ENCODE data around the gene PROM1. TPM values are rescaled to one million over a fixed set of nuclear protein-coding genes. Genes with fewer than 3 reads are reported as not detected.

PROM1 gene
- total and polyA plus RNA-seq, 3 donors from 2014 or later = 24.5 to 32.9 (median 25.4) TPM

DNA sequence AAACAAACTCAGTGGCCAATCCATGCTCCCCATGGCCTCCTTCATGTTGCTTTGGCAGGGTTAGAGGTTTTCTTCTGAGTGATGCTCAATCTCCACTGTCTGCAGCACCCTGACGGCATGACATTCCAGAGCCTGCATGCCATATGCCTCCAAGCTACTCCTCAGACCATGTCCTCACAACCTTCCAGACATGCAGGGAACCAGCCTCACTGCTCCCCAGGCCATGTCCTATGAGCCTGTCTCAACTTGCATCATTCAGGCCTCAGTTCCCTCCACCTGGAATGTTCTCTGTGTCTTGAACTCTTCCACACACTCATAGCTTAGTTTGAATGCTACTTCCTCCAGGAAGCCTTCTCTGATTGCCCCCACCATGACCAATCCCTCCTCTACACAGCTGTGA, 18.8 kb downstream of the PROM1 start:
- H3K4me3 ChIP-seq = no peak overlapping the region
- DNase-seq = no peak
- no peaks in the 10 kb centered on the region for H3K27me3 ChIP-seq
- 83 to 100% methylated on average over 1 of the region's 1 CpG for WGBS, 2 donors
- no peak overlapping the region for H3K27ac ChIP-seq
- no peaks in the 10 kb centered on the region for H3K36me3 ChIP-seq (ENCODE audit: low read depth, missing control alignments)
- TF ChIP-seq POLR2A (IDR thresholded peaks at IDR 0.05) = no peak
- TF ChIP-seq, protein P1, sequence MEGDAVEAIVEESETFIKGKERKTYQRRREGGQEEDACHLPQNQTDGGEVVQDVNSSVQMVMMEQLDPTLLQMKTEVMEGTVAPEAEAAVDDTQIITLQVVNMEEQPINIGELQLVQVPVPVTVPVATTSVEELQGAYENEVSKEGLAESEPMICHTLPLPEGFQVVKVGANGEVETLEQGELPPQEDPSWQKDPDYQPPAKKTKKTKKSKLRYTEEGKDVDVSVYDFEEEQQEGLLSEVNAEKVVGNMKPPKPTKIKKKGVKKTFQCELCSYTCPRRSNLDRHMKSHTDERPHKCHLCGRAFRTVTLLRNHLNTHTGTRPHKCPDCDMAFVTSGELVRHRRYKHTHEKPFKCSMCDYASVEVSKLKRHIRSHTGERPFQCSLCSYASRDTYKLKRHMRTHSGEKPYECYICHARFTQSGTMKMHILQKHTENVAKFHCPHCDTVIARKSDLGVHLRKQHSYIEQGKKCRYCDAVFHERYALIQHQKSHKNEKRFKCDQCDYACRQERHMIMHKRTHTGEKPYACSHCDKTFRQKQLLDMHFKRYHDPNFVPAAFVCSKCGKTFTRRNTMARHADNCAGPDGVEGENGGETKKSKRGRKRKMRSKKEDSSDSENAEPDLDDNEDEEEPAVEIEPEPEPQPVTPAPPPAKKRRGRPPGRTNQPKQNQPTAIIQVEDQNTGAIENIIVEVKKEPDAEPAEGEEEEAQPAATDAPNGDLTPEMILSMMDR (IDR thresholded peaks at IDR 0.05) = no peak
- no peaks in the 10 kb centered on the region for H3K9me3 ChIP-seq
- intact Hi-C loops (cut with DNase I; ENCODE audit: low total_unique reads) = no loop called here
- H3K4me1 ChIP-seq = no peaks in the 10 kb centered on the region

DNA sequence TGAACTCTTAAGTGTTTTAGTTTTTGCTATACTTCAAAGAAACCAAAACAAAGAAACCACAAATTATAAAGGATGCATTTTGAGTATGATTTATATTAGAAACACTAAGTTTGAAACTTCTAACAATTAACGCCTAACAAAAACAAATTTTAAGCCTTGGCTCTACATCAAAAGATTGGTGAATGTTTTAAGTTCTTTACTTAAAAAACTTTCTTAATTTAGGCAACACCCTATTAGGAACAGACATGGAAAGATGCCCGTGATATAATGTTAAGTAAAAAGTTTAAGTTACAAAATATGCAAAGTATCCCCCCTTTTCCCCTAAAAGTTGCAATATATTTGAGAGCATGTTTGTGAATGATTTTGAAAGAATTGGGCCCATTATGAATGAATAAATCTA, 21.2 kb downstream of the PROM1 start:
- H3K4me1 ChIP-seq = no peaks in the 10 kb centered on the region
- WGBS, 2 donors = 88 to 89% methylated on average over 2 of the region's 2 CpGs
- H3K27ac ChIP-seq = no peak overlapping the region
- no peaks in the 10 kb centered on the region for H3K9me3 ChIP-seq
- no peak for DNase-seq
- TF ChIP-seq, protein P1 (IDR thresholded peaks at IDR 0.05) = no peak
- TF ChIP-seq POLR2A (IDR thresholded peaks at IDR 0.05) = no peak
- no peak overlapping the region for H3K4me3 ChIP-seq
- no peaks in the 10 kb centered on the region for H3K27me3 ChIP-seq
- no peaks in the 10 kb centered on the region for H3K36me3 ChIP-seq (ENCODE audit: low read depth, missing control alignments)
- intact Hi-C loops (cut with DNase I; ENCODE audit: low total_unique reads) = no loop called here

DNA sequence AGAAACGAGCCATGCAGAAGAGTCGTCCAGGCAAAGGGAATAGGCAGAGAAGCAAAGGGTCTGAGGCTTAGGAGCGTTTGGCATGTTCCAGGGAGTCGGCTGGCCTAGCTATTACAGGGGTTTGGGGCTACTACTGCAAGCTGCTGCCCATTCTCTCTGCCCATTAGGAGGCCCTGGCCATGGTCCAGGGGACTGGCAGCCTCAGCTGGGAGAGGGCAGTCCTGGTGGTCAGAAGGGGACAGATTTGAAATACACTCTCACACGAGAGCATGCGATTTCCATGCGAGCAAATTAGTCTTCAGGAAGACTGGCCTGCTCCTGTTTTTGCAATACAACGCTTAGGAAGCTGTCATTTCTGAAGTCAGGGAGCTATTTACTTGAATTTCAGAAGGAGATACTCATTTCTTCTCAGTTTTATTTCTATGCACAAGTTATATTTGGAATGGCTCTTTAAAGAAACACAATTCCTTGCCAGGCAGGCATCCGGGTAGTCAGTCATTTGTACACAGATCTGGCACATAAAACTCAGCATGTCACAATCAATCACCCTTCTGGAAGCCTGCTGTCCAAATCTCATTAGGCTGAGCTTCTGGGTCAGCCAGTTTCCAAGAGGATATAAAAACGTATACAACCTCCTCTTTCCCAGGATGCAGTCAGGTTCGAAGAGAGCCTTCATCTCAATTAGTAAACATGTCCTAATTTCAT, 27.0 kb downstream of the PROM1 start:
- H3K27me3 ChIP-seq = no peaks in the 10 kb centered on the region
- no peaks in the 10 kb centered on the region for H3K4me1 ChIP-seq
- TF ChIP-seq, protein P1 (IDR thresholded peaks at IDR 0.05) = no peak
- no peak for TF ChIP-seq POLR2A (IDR thresholded peaks at IDR 0.05)
- intact Hi-C loops (cut with DNase I; ENCODE audit: low total_unique reads) = no loop called here
- no peak overlapping the region for H3K4me3 ChIP-seq
- 77 to 78% methylated on average over 11 of the region's 11 CpGs for WGBS, 2 donors
- no peaks in the 10 kb centered on the region for H3K36me3 ChIP-seq (ENCODE audit: low read depth, missing control alignments)
- no peak overlapping the region for H3K27ac ChIP-seq
- no peaks in the 10 kb centered on the region for H3K9me3 ChIP-seq
- DNase-seq = no peak

DNA sequence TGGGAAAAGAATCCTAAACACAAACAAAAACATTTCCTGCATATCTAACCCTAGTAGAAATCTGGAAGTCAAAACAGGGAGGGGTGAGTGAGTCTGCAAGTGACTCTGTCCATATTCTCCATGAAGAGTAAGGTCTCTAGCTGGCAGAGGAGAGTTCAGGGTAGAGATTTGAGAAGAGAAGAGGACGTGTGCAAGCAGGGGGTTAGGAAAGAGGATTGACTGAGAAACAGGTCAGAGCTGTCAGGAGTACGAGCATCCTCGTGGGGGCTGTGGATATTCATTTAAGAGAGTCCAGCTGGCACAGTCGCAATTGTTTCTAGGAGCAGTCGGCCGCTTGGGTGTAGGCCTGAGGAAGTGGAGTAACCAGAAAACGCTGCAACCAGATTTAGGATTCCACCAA, 27.9 kb downstream of the PROM1 start:
- DNase-seq = no peak
- no peaks in the 10 kb centered on the region for H3K4me1 ChIP-seq
- H3K27ac ChIP-seq = no peak overlapping the region
- intact Hi-C loops (cut with DNase I; ENCODE audit: low total_unique reads) = no loop called here
- no peak overlapping the region for H3K4me3 ChIP-seq
- no peaks in the 10 kb centered on the region for H3K27me3 ChIP-seq
- no peaks in the 10 kb centered on the region for H3K9me3 ChIP-seq
- no peaks in the 10 kb centered on the region for H3K36me3 ChIP-seq (ENCODE audit: low read depth, missing control alignments)
- 35 to 51% methylated on average over 7 of the region's 7 CpGs for WGBS, 2 donors
- TF ChIP-seq POLR2A (IDR thresholded peaks at IDR 0.05) = no peak

DNA sequence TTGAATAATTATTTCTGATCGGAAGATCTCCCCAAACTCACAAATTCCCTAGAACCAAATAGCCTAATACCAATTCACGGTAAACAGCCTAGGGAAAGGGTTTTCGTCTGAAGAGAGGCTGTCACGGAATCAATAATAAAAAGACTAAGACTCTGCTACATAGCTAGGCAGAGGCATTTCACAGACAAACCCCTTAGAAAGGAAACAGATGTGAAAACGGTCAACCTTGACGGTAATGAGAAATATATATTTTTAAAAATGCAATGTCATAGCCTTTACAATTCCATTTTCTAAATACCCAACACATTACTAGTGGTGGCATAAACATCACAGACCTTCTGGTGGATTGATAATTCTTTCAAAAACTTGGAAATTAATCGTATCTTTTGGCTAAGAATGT, 28.4 kb downstream of the PROM1 start:
- intact Hi-C loops (cut with DNase I; ENCODE audit: low total_unique reads) = no loop called here
- Histone ChIP-seq H3K27ac (no peak overlapping the region), H3K27me3 (no peaks in the 10 kb centered on the region), H3K36me3 (ENCODE audit: low read depth, missing control alignments) (no peaks in the 10 kb centered on the region), H3K4me1 (no peaks in the 10 kb centered on the region), H3K4me3 (no peak overlapping the region), H3K9me3 (no peaks in the 10 kb centered on the region)
- WGBS, 2 donors = 72 to 82% methylated on average over 7 of the region's 7 CpGs
- DNase-seq = no peak
- TF ChIP-seq, protein P1 (IDR thresholded peaks at IDR 0.05) = no peak
- TF ChIP-seq POLR2A (IDR thresholded peaks at IDR 0.05) = no peak
